Body of pancreas (tissue), 4 donors: Measurements from ENCODE around the gene AGAP1.

Experiments
- POLR2A ChIP-seq, 3 donors: fragments of 450-650 bp; IDR thresholded peaks; one replicate each; pipeline ENCODE4 v1.6.1; 2016; ENCODE audit warnings: antibody characterized with exemption in 3 of 3, mild to moderate bottlenecking in 2 of 3
- TF ChIP-seq, protein P1 (sequence below), 7 experiments: fragments of 450-650 bp in 4 of 7; fragments of 200-600 bp in 3 of 7; sonication (generic) in 3 of 7; IDR thresholded peaks; one replicate each; pipeline ENCODE4 v1.5.1; 2016 to 2019; ENCODE audit warnings: antibody characterized with exemption in 7 of 7

DNA sequence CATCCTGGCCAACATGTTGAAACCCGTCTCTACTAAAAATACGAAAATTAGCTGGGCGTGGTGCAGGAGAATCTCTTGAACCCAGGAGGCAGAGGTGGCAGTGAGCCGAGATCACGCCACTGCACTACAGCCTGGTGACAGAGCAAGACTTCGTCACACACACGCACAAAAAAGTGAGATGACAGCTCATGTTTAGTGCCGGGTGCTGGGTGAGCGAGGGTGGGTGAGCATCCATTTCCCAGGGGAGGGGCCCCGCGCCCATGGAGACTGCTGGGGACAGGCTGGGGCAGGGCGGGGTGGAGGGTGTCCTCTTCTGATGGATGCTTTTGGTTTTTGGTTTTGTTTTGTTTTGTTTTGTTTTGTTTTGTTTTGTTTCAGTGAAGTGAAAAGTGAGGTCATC, 467.9 kb downstream of the AGAP1 start:
- TF ChIP-seq, protein P1, sequence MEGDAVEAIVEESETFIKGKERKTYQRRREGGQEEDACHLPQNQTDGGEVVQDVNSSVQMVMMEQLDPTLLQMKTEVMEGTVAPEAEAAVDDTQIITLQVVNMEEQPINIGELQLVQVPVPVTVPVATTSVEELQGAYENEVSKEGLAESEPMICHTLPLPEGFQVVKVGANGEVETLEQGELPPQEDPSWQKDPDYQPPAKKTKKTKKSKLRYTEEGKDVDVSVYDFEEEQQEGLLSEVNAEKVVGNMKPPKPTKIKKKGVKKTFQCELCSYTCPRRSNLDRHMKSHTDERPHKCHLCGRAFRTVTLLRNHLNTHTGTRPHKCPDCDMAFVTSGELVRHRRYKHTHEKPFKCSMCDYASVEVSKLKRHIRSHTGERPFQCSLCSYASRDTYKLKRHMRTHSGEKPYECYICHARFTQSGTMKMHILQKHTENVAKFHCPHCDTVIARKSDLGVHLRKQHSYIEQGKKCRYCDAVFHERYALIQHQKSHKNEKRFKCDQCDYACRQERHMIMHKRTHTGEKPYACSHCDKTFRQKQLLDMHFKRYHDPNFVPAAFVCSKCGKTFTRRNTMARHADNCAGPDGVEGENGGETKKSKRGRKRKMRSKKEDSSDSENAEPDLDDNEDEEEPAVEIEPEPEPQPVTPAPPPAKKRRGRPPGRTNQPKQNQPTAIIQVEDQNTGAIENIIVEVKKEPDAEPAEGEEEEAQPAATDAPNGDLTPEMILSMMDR (IDR thresholded peaks at IDR 0.05) = no peak
- no peak for TF ChIP-seq POLR2A (IDR thresholded peaks at IDR 0.05)
